Stimulated activated CD8-positive, alpha-beta memory T cell treated with anti-CD3 and anti-CD28 coated beads, Interleukin-15, amount 100 ng/mL, for 24 hours (primary cell): ENCODE data around the gene QDPR.
"Not testable (repeated sequence)": the region's sequence is repeated elsewhere in the genome, so short reads cannot be mapped to it uniquely, and the experiment has no call there.

Experiments used
- DNase-seq: peaks from one replicate; pipeline ENCODE4 v3.0.0-alpha.2; 2020; ENCODE audit warnings: low read depth

QDPR gene

GRCh38 chr4:17490575-17491059 is 21.3 kb downstream of the QDPR start:
- DNase-seq, result no peak

DNA sequence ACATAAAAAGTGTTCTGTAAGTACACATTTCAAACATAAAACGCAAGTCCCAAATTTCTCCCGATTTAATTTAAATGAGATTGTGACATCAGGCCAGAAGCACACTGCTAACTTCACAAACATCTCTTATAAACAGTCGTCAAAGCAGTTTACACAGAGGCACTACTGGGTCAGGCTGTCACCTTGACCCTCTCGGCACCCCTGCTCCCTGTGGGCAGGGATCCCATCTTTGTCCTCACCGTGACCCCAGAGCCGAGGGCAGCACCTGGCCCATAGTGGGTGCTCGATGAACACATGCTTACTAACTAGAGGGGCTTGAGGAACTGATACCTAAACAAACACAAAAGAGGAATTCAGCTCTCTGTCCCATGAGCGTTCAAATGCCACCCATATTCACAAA is 22.2 kb downstream of the QDPR start:
- no peak for DNase-seq

DNA sequence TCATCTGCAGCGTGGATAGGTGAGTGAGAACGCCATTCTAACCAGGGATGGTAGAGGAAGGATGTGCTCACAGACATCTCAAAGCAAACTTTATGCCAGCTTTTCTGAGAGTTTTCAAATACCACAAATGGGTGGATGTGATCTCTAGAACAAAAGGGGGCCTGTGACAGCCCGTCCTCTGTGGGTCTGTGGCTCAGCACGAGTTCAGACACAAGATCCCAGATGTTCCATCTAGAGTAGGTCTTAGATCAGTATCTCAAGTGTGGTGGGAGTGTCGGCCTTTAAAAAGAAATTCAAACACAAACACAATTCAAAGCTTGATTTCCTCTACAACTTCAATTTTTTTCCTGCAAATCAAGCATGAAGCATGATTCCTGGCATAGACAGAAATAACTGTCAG is 22.8 kb downstream of the QDPR start:
- no peak for DNase-seq

DNA sequence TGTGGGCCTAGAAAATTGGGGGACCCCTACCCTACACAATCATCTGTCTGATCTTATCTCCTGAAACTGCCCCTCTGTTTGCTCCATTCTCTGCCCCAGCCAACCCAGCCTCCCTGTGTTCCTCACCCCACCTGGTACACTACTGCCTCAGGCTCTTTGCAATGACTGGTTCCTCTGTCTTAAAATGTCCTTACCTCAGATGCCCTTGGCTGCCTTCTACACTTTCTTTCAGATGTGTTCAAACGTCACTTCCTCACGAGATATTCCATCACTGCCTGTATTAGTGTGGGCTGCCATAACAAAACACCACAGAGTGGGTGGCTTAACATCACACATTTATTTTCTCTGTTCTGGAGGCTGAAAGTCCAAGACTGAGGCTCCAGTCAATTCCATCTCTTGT is 29.2 kb downstream of the QDPR start:
- DNase-seq, result no peak

DNA sequence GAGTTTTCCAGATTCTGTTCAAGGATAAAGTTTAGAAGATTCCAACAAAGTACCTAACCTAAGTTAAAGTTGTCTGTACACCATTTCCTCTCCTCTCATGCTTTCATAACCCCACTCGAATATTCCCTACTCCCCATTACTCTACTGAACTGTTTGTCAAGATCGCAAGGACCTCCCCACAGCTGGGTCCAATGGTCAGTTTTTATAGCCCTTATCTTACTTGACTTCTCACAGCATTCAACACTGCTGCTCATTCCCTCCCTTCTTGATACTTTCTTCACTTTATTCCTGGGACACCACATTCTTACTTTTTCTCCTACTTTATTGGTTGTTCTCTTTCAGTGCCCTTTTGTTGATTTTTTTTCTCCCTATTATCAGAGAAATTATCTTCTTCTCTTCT is 30.9 kb downstream of the QDPR start:
- no peak for DNase-seq

DNA sequence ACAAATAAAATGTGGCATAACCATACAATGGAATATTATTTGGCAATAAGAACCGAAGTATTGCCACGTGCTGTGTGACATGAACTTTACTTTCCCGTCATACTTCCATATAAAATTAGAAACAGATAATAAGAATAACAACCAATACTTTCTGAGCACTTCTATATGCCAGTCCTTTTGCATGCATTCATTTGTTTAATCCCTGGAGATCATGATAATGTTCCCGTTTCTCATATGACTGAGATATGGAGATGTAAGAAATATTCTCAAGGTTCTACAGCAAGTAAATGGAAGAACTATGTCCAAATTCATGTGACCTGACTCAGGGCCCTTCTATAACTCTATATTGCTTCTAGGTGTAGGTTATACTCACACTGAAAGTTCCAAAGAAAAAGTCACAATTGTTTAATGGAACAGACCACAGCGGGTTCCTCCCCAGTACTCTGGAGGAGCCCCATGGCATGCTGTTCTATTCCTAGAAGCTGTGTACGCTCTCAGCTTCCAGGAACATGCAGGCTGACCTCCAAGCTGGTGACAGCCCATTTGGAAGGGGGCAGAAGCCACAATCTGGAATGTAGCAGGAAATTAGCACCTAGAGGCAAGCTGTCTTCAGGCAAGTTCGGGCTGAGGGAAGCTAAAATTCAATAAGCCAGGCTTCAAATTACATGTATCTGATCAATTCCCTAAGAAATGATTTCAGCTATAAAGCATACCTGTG is 31.5 kb downstream of the QDPR start:
- no peak for DNase-seq

- no peak for DNase-seq
Measured at GRCh38 chr4:17477774-17478472, 34.0 kb downstream of the QDPR start.

DNA sequence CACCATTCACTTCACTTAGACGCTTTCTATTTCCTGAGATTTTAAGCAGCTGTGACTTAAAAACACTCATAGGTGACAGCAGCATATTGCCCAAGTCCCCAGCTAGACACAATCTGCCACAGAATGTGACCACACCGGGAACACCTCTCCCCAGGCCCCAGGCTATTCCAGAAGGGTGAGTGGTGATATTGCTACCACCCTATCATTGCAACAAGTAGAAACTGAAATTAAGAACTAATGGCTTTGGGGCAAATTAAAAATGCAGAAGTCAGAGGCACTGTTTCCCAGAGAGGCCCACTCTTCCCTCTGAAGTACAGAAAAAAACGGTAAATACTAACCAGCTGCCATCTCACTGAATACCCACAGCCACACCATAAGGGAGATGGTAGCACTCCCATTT is 35.0 kb downstream of the QDPR start:
- DNase-seq, result no peak

GRCh38 chr4:17475481-17475880 is 36.4 kb downstream of the QDPR start:
- no peak for DNase-seq

- DNase-seq, result no peak
Measured at GRCh38 chr4:17469931-17470674, 41.8 kb downstream of the QDPR start.

DNA sequence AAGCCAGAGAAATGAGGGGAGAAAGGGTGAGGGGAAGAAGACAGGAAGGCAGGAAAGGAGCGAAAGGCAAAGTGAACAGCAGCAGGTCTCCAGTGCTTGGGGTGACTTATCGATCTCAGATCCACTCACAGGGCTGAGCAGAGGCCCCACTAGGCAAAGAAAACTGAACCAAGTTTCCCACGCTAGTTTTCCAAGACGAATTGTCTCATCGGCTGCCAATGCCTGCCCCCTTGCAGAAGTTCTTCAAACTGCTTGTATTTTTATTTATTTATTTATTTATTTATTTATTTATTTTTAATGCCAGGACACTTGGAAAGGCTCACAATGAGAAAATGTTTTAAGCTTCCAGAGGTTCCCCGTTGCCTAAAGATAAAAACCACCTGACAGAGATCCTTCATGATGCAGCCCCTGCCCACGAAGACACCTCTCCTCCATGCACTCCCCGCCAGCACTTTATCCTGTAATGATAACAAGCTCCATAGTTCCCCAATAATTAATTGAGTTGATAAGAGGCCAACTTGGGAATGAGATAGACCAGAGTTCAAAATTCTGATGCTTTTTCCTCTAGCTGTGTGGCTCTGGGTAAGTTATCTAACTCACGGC is 43.2 kb downstream of the QDPR start:
- DNase-seq, result no peak

DNA sequence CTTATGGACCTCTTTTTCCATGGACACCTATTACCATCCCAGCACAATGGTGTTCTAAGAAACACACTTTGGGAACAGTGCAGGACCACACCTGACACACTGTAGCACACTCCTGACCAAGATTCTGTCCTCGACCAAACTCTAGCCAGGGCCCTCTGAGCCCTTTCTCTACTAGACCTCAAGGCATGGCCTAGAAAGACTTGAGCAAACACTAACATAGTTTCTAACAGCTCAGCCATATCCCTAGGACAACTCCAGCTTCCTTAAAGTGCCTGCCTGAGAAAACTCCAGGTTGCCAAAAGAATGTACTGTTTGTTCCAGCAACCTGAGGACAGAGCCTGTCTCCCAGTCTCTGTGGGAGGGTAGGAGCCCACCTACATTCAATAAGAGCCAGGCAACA is 48.3 kb downstream of the QDPR start:
- DNase-seq, result no peak

GRCh38 chr4:17450269-17450804 is 61.6 kb downstream of the QDPR start:
- DNase-seq, result no peak

DNA sequence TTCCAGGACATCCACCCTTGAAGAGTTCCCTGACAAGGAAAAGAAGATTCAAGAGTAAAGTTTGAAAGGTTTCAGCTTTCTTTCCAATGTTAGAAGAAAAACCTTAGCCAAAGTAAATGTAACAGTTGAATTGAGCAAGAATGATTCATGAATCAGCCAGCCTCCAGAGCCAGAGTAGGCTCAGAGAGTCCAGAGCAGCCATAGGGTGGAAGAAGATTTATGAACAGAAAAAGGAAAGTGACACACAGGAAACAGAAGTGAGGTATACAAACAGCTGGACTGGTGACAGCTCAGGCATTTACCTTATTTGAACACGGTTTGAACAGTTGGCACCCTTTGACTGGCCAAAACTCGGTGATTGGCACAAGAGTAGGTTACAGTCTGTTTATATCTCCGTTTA is 63.2 kb downstream of the QDPR start:
- DNase-seq, result no peak

GRCh38 chr4:17447675-17448298 is 64.1 kb downstream of the QDPR start:
- no peak for DNase-seq

GRCh38 chr4:17447056-17447455 is 64.8 kb downstream of the QDPR start:
- no peak for DNase-seq

DNA sequence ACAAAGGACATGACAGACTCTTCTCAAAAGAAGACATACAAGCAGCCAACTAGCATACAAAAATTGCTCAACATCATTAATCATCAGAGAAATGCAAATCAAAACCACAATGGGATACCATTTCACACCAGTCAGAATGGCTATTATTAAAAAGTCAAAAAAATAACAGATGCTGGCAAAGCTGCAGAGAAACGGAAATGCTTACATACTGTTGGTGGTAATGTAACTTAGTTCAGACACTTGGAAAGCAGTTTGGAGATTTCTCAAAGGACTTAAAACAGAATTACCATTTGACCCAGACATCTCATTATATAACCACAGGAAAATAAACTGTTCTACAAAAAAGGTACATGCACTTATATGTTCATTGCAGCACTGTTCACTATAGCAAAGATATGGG is 69.4 kb downstream of the QDPR start:
- DNase-seq, result not testable (repeated sequence)

DNA sequence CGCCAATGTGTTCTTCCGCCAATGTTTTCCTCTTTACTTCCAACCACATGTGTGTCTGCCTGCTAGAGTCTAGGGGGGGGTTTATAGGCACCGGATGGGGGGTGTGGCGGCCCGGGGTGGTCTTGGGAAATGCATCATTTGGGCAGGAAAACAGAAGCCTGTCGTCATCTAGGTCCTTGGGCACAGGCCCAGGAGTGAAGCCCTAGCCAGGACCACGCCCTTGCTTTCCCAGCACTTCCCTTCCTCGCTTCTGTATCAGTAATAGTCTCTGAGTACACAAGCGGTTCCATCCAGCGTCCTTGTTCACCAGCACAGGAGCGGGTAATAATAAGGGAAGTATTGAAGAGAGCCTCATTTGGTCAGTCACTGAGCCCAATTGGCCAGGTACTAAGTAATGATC is 74.5 kb downstream of the QDPR start:
- DNase-seq, result no peak

DNA sequence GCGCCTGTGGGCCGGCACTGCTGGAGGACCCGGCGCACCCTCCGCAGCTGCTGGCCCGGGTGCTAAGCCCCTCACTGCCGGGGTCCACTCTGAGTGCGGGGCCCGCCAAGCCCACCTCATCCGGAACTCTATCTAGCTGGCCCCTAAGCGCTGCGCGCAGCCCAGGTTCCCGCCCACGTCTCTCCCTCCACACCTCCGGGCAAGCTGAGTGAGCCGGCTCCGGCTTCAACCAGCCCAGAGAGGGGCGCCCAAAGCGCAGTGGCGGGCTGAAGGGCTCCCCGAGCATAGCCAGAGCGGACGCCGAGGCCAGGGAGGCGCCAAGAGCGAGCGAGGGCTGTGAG is 75.2 kb downstream of the QDPR start:
- DNase-seq, result no peak
